ENCODE measurements around the gene MRPL14.

Gene MRPL14

DNA sequence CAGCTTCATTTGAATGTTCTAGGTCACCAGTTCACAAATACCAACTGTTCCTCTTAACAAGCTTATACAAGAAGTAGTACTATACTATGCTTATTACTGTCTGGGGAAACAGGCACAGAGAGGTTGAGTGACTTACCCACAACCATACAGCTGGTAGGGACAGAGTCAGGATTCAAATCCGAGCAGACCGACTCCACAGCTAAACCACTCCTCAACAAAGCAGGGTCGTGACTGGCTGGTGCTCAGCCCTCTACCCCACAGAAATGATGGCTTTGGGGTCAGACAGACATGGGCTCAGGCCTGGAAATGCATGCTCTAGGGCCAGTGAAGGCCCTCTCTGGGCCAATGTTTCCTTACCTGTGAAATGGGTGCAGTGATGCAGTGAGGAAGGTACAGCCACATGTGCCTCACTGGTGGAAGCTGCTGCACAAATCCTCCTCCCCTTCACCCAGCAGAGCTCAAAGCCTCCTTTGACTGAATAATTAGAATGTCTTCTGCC, 63.6 kb downstream of the MRPL14 start:
- no peaks in the 10 kb centered on the region for H3K9me3 ChIP-seq (ENCODE audit: control insufficient read depth, insufficient read depth, low read length)
- no peaks in the 10 kb centered on the region for H3F3A ChIP-seq (ENCODE audit: control insufficient read depth, insufficient read depth)
- H3K36me3 ChIP-seq (ENCODE audit: control insufficient read depth, low read length): no peaks in the 10 kb centered on the region
- no peak overlapping the region for H3K27ac ChIP-seq (ENCODE audit: low read depth, low read length)
- H3K9me2 ChIP-seq (replicated peaks; ENCODE audit: control insufficient read depth, low read length): no peaks in the 10 kb centered on the region
- H3K79me2 ChIP-seq (ENCODE audit: control insufficient read depth, low read length): no peaks in the 10 kb centered on the region
- TF ChIP-seq, protein P1, sequence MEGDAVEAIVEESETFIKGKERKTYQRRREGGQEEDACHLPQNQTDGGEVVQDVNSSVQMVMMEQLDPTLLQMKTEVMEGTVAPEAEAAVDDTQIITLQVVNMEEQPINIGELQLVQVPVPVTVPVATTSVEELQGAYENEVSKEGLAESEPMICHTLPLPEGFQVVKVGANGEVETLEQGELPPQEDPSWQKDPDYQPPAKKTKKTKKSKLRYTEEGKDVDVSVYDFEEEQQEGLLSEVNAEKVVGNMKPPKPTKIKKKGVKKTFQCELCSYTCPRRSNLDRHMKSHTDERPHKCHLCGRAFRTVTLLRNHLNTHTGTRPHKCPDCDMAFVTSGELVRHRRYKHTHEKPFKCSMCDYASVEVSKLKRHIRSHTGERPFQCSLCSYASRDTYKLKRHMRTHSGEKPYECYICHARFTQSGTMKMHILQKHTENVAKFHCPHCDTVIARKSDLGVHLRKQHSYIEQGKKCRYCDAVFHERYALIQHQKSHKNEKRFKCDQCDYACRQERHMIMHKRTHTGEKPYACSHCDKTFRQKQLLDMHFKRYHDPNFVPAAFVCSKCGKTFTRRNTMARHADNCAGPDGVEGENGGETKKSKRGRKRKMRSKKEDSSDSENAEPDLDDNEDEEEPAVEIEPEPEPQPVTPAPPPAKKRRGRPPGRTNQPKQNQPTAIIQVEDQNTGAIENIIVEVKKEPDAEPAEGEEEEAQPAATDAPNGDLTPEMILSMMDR (IDR thresholded peaks at IDR 0.05; ENCODE audit: low read depth, low read length, poor library complexity, severe bottlenecking): no peak
- no peak for TF ChIP-seq EZH2phosphoT487 (IDR thresholded peaks at IDR 0.05; ENCODE audit: borderline replicate concordance, low read length)
- H3K4me1 ChIP-seq (ENCODE audit: control insufficient read depth, low read length): peaks cover 6% of the 10 kb centered on the region; the same call in 1 of the 2 replicates
- no peaks in the 10 kb centered on the region for H4K20me1 ChIP-seq (ENCODE audit: control insufficient read depth, insufficient read depth, low read depth, low read length)
- H3K4me2 ChIP-seq (ENCODE audit: low read length): no peak overlapping the region
- peaks cover 13% of the 10 kb centered on the region; the same call in 1 of the 2 replicates for H3K27me3 ChIP-seq (ENCODE audit: control insufficient read depth, low read length)
- no peak overlapping the region for H3K4me3 ChIP-seq (ENCODE audit: low read length)
